ENCODE measurements around the gene ABCA10. TPM values are rescaled to one million over a fixed set of nuclear protein-coding genes. Genes with fewer than 3 reads are reported as not detected.

ABCA10 gene
- total RNA-seq, 1 experiment from 2014 or later: 18.3 TPM

GRCh38 chr17:69245617-69246016, 17.0 kb upstream of the ABCA10 start:
- BruUV-seq (replicated peaks): no TSS peak
- Mint-ChIP-seq H3K36me3 (ENCODE audit: insufficient read depth, unreplicated experiment) (no peaks in the 10 kb centered on the region), H3K9me3 (ENCODE audit: unreplicated experiment) (no peaks in the 10 kb centered on the region), H3K4me3 (ENCODE audit: unreplicated experiment) (no peak overlapping the region), H3K4me1 (ENCODE audit: insufficient read depth, unreplicated experiment) (peaks cover 4% of the 10 kb centered on the region), H3K27ac (ENCODE audit: low read depth, unreplicated experiment) (no peak overlapping the region), H3K27me3 (ENCODE audit: insufficient read depth, unreplicated experiment) (no peaks in the 10 kb centered on the region)
- ChIA-PET POLR2A (interaction anchor here (0.7 to 1.9 kb wide), 2 partner anchors 8 to 451 kb away, joined by 3 to 4 read pairs; no protein-coding TSS in a partner anchor), CTCF (interaction anchor here (0.7 to 1.8 kb wide), 4 partner anchors 220 to 481 kb away, joined by 3 to 20 read pairs (median 4); no protein-coding TSS in a partner anchor)
- intact Hi-C loops (cut with micrococcal nuclease): loop anchor here (1.0 to 5.0 kb wide), 2 partner anchors 277 to 468 kb away; no protein-coding TSS in a partner anchor
- no peak for TF ChIP-seq CTCF (IDR thresholded peaks at IDR 0.05; ENCODE audit: unreplicated experiment)
- no peak for DNase-seq (ENCODE audit: unreplicated experiment)

GRCh38 chr17:69239611-69240600, 11.3 kb upstream of the ABCA10 start:
- POLR2A ChIA-PET: interaction anchor here (0.8 kb wide), 1 partner anchor 14 kb away, joined by 3 read pairs; no protein-coding TSS in a partner anchor
- intact Hi-C loops (cut with micrococcal nuclease): loop anchor here (5.0 kb wide), 1 partner anchor 448 kb away; no protein-coding TSS in a partner anchor
- no peak for DNase-seq (ENCODE audit: unreplicated experiment)
- Mint-ChIP-seq H3K27me3 (ENCODE audit: insufficient read depth, unreplicated experiment) (no peaks in the 10 kb centered on the region), H3K4me3 (ENCODE audit: unreplicated experiment) (no peak overlapping the region), H3K27ac (ENCODE audit: low read depth, unreplicated experiment) (no peak overlapping the region), H3K9me3 (ENCODE audit: unreplicated experiment) (no peaks in the 10 kb centered on the region), H3K4me1 (ENCODE audit: insufficient read depth, unreplicated experiment) (peaks cover 5% of the 10 kb centered on the region), H3K36me3 (ENCODE audit: insufficient read depth, unreplicated experiment) (no peaks in the 10 kb centered on the region)
- CTCF ChIA-PET: interaction anchor here (0.6 to 6.7 kb wide), 6 partner anchors 283 to 1194 kb away, joined by 3 to 52 read pairs (median 4); no protein-coding TSS in a partner anchor
- no peak for TF ChIP-seq CTCF (IDR thresholded peaks at IDR 0.05; ENCODE audit: unreplicated experiment)
- BruUV-seq (replicated peaks): no TSS peak

- BruUV-seq (replicated peaks): no TSS peak
- TF ChIP-seq CTCF (IDR thresholded peaks at IDR 0.05; ENCODE audit: unreplicated experiment): no peak
These were observed 8.3 kb upstream of the ABCA10 start for GRCh38 chr17:69236946-69237345.

GRCh38 chr17:69236464-69236863, 7.8 kb upstream of the ABCA10 start:
- no peaks in the 10 kb centered on the region for H3K36me3 Mint-ChIP-seq (ENCODE audit: insufficient read depth, unreplicated experiment)
- no peaks in the 10 kb centered on the region for H3K9me3 Mint-ChIP-seq (ENCODE audit: unreplicated experiment)
- ChIA-PET POLR2A (no interaction called here), CTCF (interaction anchor here (0.8 to 6.7 kb wide), 10 partner anchors 24 to 464 kb away, joined by 3 to 52 read pairs (median 5); no protein-coding TSS in a partner anchor)
- no TSS peak for BruUV-seq (replicated peaks)
- no peak overlapping the region for H3K4me3 Mint-ChIP-seq (ENCODE audit: unreplicated experiment)
- no peak for TF ChIP-seq CTCF (IDR thresholded peaks at IDR 0.05; ENCODE audit: unreplicated experiment)
- intact Hi-C loops (cut with micrococcal nuclease): loop anchor here (5.0 kb wide), 1 partner anchor 444 kb away; no protein-coding TSS in a partner anchor
- no peak for DNase-seq (ENCODE audit: unreplicated experiment)
- H3K4me1 Mint-ChIP-seq (ENCODE audit: insufficient read depth, unreplicated experiment): peaks cover 5% of the 10 kb centered on the region
- no peak overlapping the region for H3K27ac Mint-ChIP-seq (ENCODE audit: low read depth, unreplicated experiment)
- no peaks in the 10 kb centered on the region for H3K27me3 Mint-ChIP-seq (ENCODE audit: insufficient read depth, unreplicated experiment)

More at GRCh38 chr17:69236946-69237345, 8.3 kb upstream of the ABCA10 start:
- POLR2A ChIA-PET: no interaction called here
- Mint-ChIP-seq H3K4me1 (ENCODE audit: insufficient read depth, unreplicated experiment) (peaks cover 5% of the 10 kb centered on the region), H3K36me3 (ENCODE audit: insufficient read depth, unreplicated experiment) (no peaks in the 10 kb centered on the region), H3K9me3 (ENCODE audit: unreplicated experiment) (no peaks in the 10 kb centered on the region), H3K27me3 (ENCODE audit: insufficient read depth, unreplicated experiment) (no peaks in the 10 kb centered on the region), H3K27ac (ENCODE audit: low read depth, unreplicated experiment) (no peak overlapping the region), H3K4me3 (ENCODE audit: unreplicated experiment) (no peak overlapping the region)
- intact Hi-C loops (cut with micrococcal nuclease): loop anchor here (5.0 kb wide), 1 partner anchor 445 kb away; no protein-coding TSS in a partner anchor
- CTCF ChIA-PET: interaction anchor here (0.8 to 6.7 kb wide), 3 partner anchors 459 to 768 kb away, joined by 4 to 52 read pairs (median 4); no protein-coding TSS in a partner anchor
- no peak for DNase-seq (ENCODE audit: unreplicated experiment)
